GM10847 (cell line): Measurements from ENCODE around the gene SORBS2.

ENCODE experiments used
- POLR2A ChIP-seq: IDR thresholded peaks from 2 replicates; pipeline ENCODE4 v1.6.1; 2011; ENCODE audit not compliant: insufficient read length; ENCODE audit errors: extremely low read depth

The SORBS2 gene

GRCh38 chr4:185710487-185710995 is 101.5 kb downstream of the SORBS2 start:
- no peak for TF ChIP-seq POLR2A

- TF ChIP-seq POLR2A: no peak
These were observed 102.0 kb downstream of the SORBS2 start for GRCh38 chr4:185709802-185710486.

GRCh38 chr4:185708348-185708747 is 103.6 kb downstream of the SORBS2 start:
- TF ChIP-seq POLR2A: no peak

- TF ChIP-seq POLR2A: no peak
These were observed 109.8 kb downstream of the SORBS2 start for GRCh38 chr4:185702147-185702663.

GRCh38 chr4:185700630-185701029 is 111.4 kb downstream of the SORBS2 start:
- TF ChIP-seq POLR2A: no peak

- no peak for TF ChIP-seq POLR2A
These were observed 111.9 kb downstream of the SORBS2 start for GRCh38 chr4:185700048-185700447.

GRCh38 chr4:185697488-185697887 is 114.5 kb downstream of the SORBS2 start:
- TF ChIP-seq POLR2A: no peak

- TF ChIP-seq POLR2A: no peak
These were observed 116.3 kb downstream of the SORBS2 start for GRCh38 chr4:185695743-185696142.

- no peak for TF ChIP-seq POLR2A
These were observed 118.3 kb downstream of the SORBS2 start for GRCh38 chr4:185693548-185694215.

- TF ChIP-seq POLR2A: no peak
These were observed 122.6 kb downstream of the SORBS2 start for GRCh38 chr4:185689407-185689806.

GRCh38 chr4:185685804-185686203 is 126.2 kb downstream of the SORBS2 start:
- no peak for TF ChIP-seq POLR2A

GRCh38 chr4:185683896-185684295 is 128.1 kb downstream of the SORBS2 start:
- no peak for TF ChIP-seq POLR2A

- TF ChIP-seq POLR2A: no peak
These were observed 128.8 kb downstream of the SORBS2 start for GRCh38 chr4:185683222-185683621.

- TF ChIP-seq POLR2A: no peak
These were observed 129.8 kb downstream of the SORBS2 start for GRCh38 chr4:185682236-185682635.

- TF ChIP-seq POLR2A: no peak
These were observed 130.4 kb downstream of the SORBS2 start for GRCh38 chr4:185681604-185682003.

- no peak for TF ChIP-seq POLR2A
These were observed 131.4 kb downstream of the SORBS2 start for GRCh38 chr4:185680617-185681016.

- TF ChIP-seq POLR2A: no peak
These were observed 132.5 kb downstream of the SORBS2 start for GRCh38 chr4:185679523-185679922.
